ENCODE data around the gene GALNS.

The GALNS gene

GRCh38 chr16:88856122-88856827 is 472 bp downstream of the GALNS start:
- no peaks in the 10 kb centered on the region for H3F3A ChIP-seq (ENCODE audit: insufficient read depth, low read length)
- no peak overlapping the region for H2AFZ ChIP-seq (ENCODE audit: low read length)
- H3K27ac ChIP-seq (ENCODE audit: low read depth, low read length, poor library complexity, severe bottlenecking), result no peak overlapping the region
- H3K27me3 ChIP-seq (ENCODE audit: insufficient read depth, low read length), result no peaks in the 10 kb centered on the region
- H3K9ac ChIP-seq (ENCODE audit: low read length), result no peak overlapping the region
- peaks cover 23% of the 10 kb centered on the region for H3K36me3 ChIP-seq (ENCODE audit: insufficient read depth, low read length)
- H3K9me2 ChIP-seq (ENCODE audit: low read depth, low read length), result no peaks in the 10 kb centered on the region
- no peaks in the 10 kb centered on the region for H3K79me2 ChIP-seq (ENCODE audit: insufficient read depth, low read length)
- peaks cover 33% of the 10 kb centered on the region for H3K4me1 ChIP-seq (ENCODE audit: insufficient read depth, low read length, severe bottlenecking)
- H4K20me1 ChIP-seq (ENCODE audit: insufficient read depth, low read length), result no peaks in the 10 kb centered on the region
- H3K4me3 ChIP-seq (ENCODE audit: low read depth, low read length, poor library complexity, severe bottlenecking), result peak overlapping the region; percentile 85
- TF ChIP-seq, protein P1, sequence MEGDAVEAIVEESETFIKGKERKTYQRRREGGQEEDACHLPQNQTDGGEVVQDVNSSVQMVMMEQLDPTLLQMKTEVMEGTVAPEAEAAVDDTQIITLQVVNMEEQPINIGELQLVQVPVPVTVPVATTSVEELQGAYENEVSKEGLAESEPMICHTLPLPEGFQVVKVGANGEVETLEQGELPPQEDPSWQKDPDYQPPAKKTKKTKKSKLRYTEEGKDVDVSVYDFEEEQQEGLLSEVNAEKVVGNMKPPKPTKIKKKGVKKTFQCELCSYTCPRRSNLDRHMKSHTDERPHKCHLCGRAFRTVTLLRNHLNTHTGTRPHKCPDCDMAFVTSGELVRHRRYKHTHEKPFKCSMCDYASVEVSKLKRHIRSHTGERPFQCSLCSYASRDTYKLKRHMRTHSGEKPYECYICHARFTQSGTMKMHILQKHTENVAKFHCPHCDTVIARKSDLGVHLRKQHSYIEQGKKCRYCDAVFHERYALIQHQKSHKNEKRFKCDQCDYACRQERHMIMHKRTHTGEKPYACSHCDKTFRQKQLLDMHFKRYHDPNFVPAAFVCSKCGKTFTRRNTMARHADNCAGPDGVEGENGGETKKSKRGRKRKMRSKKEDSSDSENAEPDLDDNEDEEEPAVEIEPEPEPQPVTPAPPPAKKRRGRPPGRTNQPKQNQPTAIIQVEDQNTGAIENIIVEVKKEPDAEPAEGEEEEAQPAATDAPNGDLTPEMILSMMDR (IDR thresholded peaks at IDR 0.05; ENCODE audit: low read length), result no peak
- no peak for TF ChIP-seq EZH2 (IDR thresholded peaks at IDR 0.05; ENCODE audit: borderline replicate concordance, low read length)
- H3K9me3 ChIP-seq (ENCODE audit: low read length), result no peaks in the 10 kb centered on the region
- H3K4me2 ChIP-seq (ENCODE audit: low read length), result peak overlapping the region; percentile 39

DNA sequence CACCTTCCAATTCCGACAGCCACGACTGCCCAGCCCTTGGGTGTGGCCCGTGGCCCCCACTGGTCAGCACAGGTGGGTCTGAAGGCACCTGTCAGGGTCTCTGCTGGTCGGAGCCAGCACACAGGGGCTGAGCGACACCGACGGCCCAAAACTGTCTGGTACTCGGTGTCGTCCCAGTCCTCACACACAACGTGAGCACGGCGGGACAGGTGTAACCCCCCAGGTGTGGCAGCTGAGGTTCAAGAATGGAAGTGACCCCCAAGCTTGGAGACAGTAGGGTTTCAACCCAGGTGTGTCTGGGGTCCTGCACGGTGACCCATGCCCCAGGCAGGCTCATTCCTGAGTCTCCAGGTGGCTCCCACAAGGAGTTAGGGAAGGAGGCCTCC is 1.0 kb downstream of the GALNS start:
- Histone ChIP-seq H3K9me3 (ENCODE audit: low read length) (no peaks in the 10 kb centered on the region), H3K9me2 (ENCODE audit: low read depth, low read length) (no peaks in the 10 kb centered on the region), H3K9ac (ENCODE audit: low read length) (no peak overlapping the region), H3K4me1 (ENCODE audit: insufficient read depth, low read length, severe bottlenecking) (peaks cover 33% of the 10 kb centered on the region), H3K4me3 (ENCODE audit: low read depth, low read length, poor library complexity, severe bottlenecking) (no peak overlapping the region), H3K27ac (ENCODE audit: low read depth, low read length, poor library complexity, severe bottlenecking) (no peak overlapping the region), H3F3A (ENCODE audit: insufficient read depth, low read length) (no peaks in the 10 kb centered on the region), H3K4me2 (ENCODE audit: low read length) (peak overlapping the region; percentile 38; the same call in 1 of the 2 replicates), H4K20me1 (ENCODE audit: insufficient read depth, low read length) (no peaks in the 10 kb centered on the region), H2AFZ (ENCODE audit: low read length) (no peak overlapping the region), H3K27me3 (ENCODE audit: insufficient read depth, low read length) (no peaks in the 10 kb centered on the region), H3K79me2 (ENCODE audit: insufficient read depth, low read length) (no peaks in the 10 kb centered on the region), H3K36me3 (ENCODE audit: insufficient read depth, low read length) (peaks cover 21% of the 10 kb centered on the region)
- TF ChIP-seq, protein P1 (IDR thresholded peaks at IDR 0.05; ENCODE audit: low read length), result no peak
- no peak for TF ChIP-seq EZH2 (IDR thresholded peaks at IDR 0.05; ENCODE audit: borderline replicate concordance, low read length)

GRCh38 chr16:88855176-88855575 is 1.6 kb downstream of the GALNS start:
- Histone ChIP-seq H3K27ac (ENCODE audit: low read depth, low read length, poor library complexity, severe bottlenecking) (no peak overlapping the region), H4K20me1 (ENCODE audit: insufficient read depth, low read length) (no peaks in the 10 kb centered on the region), H3F3A (ENCODE audit: insufficient read depth, low read length) (no peaks in the 10 kb centered on the region), H3K36me3 (ENCODE audit: insufficient read depth, low read length) (peaks cover 16% of the 10 kb centered on the region), H3K4me3 (ENCODE audit: low read depth, low read length, poor library complexity, severe bottlenecking) (no peak overlapping the region), H3K27me3 (ENCODE audit: insufficient read depth, low read length) (no peaks in the 10 kb centered on the region), H3K4me2 (ENCODE audit: low read length) (no peak overlapping the region), H2AFZ (ENCODE audit: low read length) (no peak overlapping the region), H3K79me2 (ENCODE audit: insufficient read depth, low read length) (no peaks in the 10 kb centered on the region), H3K9me3 (ENCODE audit: low read length) (no peaks in the 10 kb centered on the region), H3K9me2 (ENCODE audit: low read depth, low read length) (no peaks in the 10 kb centered on the region), H3K9ac (ENCODE audit: low read length) (no peak overlapping the region), H3K4me1 (ENCODE audit: insufficient read depth, low read length, severe bottlenecking) (peaks cover 33% of the 10 kb centered on the region)
- TF ChIP-seq EZH2 (IDR thresholded peaks at IDR 0.05; ENCODE audit: borderline replicate concordance, low read length), result no peak
- TF ChIP-seq, protein P1 (IDR thresholded peaks at IDR 0.05; ENCODE audit: low read length), result no peak

Measured in OCI-LY1 (cell line).